NAMALWA (cell line): ENCODE data around the gene STK33.

ENCODE experiments used
- DNase-seq: peaks from one replicate; pipeline ENCODE4 v3.0.0-alpha.2; 2015; ENCODE audit warnings: low spot score

The STK33 gene

DNA sequence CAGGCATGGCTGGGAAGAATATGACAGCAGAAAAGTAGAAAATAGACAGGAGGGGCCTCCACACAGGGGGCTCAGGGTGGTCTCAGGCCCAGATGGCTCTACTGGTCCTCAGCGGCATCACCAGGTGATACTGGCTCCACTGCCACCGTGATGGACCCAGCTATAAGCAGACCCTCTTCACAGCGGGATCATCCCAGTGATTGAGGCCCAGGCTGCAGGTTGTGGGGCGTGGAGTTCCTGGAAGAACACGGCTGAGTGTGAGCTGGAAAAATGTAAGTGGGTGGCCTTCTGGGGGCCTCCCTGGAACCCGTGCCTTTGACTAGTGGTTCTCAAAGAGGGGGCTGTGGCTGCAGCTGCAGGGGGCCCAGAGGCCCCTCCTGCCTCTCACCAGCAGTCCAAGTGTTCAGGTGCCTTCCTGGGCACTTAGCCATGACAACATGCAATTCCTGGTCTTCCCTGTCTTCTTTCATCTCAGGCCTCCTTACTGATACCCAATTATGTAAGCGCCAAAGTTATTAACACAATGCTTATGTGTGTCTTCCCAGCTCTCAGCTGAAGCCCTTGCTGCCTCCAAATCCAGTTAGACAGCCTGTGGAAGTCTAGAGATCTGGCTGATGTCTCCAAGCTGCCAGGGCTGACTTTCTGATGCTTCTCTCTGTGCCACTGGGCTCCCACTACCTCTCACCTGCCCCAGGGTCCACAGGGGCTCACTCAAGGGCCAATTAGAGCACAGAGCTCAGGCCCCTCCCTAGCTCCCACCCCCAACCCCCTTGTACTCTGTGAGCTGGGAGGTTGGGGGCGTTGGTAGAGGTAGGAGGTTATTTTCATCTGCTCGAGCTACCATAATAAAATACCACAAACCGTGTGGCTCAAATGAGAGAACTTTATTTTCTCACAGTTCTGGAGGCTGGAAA lies 220.3 kb downstream of the STK33 start:
- DNase-seq: no peak

DNA sequence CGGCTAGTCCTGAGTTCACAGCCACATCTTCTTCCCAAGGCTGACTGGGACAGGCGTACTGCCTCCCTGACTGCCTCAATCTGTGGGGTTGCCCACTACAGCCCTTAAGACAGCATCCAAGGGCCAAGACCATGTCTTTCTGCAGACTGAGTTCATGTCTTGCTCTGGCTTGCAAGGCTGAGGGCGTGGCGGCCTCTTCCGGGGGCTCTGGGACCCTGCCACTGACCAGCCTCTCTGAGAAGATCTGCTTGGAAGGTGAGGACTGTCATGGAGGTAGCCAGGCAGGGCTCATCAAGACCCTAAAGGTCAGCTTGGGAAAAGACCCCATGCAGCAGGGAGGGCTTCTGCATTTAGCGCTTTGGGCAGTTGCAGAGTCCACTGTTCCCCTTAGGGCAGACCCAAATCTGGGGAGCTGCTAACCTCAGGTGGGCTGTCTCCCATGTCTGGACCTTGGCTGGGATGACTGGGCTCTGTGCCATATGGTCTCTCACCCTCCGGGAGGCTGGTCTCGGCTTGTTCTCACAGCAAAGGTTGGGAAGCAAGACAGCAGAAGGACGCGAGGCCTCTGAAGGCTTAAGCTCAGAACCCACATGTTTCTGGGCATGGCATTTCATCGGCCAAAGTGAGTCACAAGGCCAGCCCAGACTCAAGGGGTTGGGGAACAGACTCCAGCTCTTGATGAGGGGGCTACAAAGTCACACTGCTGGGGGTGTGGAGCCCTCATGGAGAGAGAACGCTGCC lies 221.2 kb downstream of the STK33 start:
- no peak for DNase-seq

DNA sequence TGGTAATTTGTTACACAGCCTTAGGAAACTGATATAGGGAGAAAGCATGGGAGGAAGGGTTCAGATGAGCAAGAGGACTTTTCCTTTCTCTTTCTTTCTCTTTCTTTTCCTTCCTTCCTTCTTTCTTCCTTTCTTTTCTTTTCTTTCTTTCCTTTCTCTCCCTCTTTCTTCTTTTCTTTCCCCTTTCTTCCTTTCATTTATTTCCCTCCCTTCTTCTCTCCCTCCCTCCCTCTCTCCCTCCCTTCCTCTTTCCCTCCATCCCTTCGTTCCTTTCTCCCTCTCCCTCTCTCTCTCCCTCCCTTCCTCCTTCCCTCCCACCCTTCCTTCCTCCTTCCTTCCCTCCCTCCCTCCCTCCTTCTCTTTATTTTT lies 222.5 kb downstream of the STK33 start:
- no peak for DNase-seq

DNA sequence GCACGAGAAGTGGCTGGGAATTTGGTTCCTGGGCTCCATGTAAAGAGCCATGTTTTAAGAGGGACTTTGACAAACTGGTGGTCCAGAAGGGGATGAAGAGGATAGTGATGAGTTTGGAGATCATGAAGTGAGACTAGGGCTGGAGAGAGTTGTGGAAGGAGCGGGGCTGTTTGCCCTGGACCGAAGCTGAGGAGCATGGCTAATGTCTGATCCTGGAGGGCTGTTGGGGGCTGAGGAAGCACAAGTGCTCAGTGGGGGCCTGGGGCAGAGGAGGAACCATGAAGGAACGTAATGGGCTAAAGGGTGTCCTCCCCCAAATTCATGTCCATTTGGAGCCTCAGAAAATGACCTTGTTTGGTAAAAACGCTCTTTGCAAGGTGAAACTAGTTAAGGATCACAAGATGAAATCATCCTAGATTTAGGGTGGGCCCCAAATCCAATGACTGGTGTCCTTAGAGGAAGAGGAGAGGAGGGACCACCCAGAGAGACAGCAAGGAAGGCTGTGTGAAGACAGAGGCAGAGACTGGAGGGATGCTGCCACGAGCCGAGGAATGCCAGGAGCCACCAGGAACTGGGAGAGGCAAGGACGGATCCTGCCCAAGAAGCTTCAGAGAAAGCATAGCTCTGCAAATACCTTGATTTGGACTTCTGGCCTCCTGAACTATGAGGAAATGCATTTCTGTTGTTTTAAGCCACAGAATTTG lies 223.1 kb downstream of the STK33 start:
- no peak for DNase-seq

DNA sequence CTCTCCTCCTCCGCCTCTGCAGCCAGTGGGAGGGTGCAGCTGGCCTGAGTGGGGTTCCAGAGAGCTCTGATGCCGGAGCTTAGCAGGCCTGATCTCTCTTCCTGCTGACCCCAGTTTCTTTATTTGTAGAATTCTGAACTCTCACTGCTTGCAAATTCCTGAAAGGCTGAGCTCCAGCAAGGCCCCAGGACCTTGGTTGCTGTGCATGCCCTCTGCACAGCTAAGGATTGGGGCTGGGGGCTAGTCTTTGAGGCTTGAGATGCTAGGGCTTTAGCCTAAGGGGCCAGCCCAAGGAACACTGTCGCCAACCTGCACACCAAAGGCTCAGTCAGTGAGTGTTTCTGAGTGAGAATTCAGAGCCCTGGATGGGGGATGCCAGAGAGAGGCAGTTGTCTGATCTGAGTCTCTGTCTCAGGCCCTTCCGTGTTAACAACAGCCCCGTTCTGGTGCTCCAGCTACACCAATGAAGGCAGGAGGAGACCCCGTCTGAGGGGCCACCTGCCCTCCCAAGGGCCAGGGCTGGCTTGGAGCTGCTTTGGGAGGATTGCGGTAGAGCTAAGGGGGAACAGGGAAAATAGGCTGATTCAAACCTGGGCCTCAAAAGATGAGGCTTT lies 224.3 kb downstream of the STK33 start:
- no peak for DNase-seq

DNA sequence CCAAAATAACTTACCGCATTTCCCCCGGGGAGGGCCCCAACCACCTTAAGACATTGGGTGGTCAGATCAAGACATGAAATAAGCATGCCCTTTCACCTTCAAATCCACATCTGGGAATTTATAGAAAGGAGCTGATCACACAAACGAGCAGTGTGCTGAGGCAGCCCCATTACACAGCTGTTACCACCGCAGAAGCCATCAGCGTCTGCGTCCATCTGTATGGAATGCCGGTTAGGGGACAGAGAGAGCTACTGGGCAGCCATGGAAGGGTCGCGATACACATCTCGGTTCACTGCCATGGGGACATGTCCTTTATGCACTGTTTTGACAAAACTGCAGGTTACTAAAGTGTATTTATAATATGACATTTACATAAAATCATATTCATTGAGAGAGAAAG lies 225.3 kb downstream of the STK33 start:
- DNase-seq: no peak

DNA sequence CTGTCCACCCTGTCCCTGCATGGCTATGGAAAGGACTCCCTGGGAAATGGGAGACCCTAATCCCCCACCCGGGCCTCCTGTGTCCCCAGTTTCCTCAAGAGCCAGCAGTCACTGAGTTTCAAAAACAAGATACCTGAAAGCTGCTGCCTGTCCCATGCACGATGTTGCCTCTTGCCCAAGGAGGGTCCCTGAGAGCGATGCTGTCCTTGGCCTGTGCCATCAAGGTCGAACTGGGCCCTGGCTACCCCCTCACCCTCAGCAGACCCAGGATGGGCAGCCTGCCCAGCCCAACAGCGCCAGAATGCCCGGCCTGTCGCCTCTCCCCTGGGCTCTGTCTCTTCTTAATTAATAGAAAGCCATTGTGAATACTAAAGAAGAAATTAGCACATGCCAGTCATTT lies 225.8 kb downstream of the STK33 start:
- DNase-seq: no peak

DNA sequence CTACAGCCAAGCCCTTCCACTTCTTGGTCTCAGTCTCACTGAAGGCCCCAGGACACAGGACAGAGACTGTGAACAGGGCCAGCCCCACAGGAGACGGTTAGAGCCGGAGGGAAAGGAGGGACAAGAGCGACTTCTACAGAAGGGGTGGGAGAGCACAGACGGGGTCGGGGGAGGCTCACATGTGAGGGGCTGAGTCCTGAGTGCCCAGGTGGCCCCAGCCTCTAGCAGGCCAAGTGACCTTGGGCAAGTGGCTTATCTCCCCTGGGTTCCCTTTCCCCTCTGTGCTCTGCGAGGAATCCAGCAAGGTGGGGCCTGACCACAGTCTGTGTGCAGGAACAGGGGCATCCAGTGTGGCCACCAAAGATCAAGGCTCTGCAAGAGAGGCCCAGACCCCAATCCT lies 227.7 kb downstream of the STK33 start:
- no peak for DNase-seq

DNA sequence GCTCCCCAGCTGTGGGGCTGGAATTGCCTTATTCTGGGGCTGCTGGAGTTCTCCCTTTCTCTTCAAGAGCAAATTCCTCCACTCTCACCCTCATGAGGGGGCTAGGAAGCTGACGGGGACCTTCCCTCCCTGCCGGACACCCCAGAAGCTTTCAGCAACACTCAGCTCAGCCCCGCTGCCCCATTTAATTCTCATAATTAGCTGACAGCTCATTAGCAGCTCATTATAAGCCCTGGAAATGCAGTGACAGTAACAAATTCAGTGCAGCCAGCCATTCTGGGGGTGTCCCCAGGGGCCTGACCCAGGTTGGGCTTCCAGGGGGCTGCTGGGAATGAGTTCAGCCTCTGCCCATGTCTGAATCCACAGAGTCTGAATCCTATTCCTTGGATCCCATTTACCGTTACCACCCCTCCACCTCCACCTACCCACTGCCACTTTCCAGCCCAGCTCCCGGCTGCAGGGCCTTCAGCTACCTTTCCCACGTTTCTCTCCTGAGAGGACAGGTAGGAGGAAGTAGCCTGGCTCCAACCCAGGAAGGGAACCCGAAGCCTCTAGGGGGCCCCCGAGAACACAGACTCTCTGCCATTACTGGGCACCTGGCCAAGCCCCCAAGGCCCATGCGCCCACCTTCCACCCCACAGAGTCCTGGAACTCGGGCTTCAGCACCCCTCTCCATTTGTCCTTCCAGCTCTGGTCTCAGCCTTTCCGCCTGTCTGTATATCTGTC lies 228.6 kb downstream of the STK33 start:
- DNase-seq: peak; percentile 12

DNA sequence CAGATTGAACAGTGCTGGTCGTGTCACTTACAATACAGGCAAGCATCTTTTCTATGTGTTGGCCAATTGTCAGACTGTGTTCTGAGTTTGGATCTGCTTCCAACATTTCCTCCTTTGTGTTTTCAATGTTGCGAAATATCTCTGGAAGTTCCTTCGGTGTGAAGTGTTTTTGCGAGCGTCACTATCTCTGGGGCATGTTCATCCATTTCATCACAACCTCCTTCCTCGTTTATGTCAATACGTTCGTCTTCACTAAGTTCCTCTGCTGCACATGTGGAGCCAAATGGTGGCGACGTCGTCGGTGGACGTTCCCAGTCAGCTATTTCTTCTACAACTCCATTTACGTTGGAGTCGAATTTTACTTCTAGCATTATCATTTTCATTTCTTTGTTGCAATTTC lies 230.1 kb downstream of the STK33 start:
- no peak for DNase-seq

DNA sequence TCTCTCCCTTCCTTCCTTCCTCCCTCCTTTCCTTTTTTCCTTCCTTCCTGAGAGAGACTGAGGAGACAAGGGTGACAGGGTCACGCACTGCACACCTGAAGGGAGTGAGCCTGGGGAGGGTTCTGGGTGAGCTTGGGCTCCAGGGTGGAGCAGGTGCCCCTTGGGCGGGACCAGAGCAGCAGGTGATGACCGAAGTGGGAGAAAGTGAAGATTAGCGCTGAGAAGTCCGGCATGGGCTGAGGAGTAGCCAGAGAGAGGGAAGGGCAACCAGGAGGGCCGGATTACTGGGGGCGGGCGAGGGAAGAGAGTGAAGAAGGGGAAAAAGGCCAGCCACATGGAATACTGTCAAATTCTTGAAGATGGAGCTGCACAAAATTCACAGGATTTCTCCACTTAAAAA lies 231.1 kb downstream of the STK33 start:
- DNase-seq: no peak

DNA sequence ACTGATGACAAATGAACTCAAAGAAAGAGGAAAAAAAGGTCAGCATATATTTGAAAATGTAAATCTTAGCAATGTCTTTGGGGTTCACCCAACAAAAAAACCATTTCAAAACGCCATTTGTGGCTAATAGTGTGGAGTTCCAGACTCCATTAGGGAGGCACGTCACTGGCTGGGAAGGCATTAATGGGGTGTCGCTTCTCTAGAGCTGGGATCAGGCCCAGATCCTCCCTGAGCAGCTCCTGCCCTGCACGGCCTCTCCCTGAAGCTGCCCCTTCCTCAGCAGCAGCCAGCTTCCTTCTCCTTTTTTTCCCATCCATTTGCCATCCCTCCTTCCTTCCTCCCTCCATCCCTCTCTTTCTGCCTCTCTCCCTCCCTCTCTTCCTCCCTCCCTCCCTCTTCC lies 231.5 kb downstream of the STK33 start:
- DNase-seq: no peak

DNA sequence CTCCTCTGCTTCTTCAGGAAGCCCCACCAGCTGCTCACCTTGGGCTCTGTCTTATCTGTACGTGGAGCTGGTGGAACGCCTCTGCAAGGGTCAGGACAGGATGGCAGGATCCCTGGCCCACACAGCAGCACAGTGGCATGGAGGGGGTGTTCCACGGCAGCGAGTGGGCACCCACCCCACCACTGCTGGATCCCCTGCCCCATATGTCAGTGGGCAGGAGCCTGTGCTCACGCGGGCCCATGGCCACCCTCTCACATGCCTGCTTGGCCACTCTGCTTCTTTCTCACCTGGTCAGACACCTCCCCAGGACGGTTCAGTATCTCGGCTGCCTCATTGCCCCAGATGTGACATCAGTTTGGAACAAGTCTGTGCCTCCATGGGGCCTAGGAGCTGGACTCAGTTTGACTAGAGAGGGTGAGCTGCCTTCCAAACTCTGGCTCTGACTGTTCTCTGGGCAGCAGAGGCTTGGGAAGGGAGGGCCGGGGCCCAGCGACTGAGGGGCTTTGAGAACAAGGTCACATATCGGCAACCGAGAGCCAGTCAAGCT lies 232.3 kb downstream of the STK33 start:
- DNase-seq: no peak

DNA sequence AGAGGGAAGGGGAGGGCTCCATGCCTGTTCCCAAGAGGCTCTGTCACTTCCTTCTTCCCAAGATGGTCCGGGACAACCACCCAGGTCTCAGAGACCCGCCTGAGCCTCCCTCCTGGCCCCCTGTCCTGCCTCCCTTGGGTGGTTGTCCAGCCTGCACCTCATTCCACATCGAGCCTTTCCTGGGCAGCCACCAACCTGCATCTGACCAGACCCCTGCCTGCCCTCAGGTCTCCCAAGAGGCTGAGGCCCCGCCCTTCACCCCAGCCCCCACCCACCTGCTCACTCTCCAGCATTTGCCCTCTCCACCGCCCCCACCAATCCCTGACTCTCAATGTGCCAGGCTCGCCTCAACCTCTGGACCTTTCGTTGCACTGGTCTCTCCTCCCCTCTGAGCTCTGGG lies 232.8 kb downstream of the STK33 start:
- no peak for DNase-seq

DNA sequence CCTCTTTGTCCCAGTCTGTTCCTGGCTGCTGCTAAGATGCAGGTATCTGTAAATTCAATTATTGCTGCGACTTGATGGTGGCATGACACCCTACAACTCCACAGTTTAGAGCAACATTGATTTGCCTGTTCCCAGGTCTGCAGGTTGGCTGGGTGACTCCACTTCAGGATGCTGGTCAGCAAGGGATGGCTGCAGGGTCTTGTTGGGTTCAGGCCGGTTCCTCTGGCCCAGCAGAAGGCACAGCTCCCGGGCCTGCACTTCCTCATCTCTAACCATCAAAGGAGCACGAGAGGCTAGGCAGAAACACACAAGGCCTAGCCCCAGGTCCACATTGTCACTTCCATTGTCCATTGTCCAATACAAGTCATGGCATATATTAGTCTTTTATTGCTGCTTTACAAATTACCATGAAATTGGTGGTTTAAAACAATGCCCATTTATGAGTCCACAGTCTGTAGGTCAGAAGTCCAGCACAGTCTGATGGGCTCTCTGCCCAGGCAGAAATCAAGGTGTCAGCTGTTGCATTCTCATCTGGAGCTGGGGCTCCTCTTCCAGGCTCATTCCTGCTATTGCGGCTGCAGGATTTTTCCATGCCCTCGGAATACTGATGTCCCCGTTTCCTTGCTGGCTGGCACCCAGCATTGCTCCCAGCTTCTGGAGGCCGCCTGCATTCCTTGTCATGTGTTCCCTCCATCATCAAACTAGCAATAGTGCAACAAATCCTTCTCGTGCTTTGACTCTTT lies 233.8 kb downstream of the STK33 start:
- no peak for DNase-seq

DNA sequence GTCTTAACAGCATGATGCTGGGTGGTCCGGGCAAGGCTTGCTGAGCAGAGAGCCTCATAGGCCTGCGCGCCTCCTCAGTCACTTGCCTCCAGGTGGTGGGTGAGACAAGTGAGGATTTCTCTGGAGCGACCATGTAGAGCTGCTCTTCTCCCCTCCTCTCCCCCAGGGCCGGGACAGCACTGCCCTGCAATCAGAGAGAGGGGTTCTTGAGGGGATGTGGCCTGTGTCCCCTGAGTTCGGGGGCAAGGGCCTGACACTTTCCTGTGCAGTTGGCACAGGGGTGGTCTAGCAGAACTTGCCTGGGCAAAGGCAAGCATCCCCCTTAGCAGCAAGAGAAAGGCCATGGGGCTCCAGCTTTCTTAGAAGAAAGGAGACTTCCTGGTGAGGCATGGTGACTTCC lies 234.5 kb downstream of the STK33 start:
- DNase-seq: no peak

DNA sequence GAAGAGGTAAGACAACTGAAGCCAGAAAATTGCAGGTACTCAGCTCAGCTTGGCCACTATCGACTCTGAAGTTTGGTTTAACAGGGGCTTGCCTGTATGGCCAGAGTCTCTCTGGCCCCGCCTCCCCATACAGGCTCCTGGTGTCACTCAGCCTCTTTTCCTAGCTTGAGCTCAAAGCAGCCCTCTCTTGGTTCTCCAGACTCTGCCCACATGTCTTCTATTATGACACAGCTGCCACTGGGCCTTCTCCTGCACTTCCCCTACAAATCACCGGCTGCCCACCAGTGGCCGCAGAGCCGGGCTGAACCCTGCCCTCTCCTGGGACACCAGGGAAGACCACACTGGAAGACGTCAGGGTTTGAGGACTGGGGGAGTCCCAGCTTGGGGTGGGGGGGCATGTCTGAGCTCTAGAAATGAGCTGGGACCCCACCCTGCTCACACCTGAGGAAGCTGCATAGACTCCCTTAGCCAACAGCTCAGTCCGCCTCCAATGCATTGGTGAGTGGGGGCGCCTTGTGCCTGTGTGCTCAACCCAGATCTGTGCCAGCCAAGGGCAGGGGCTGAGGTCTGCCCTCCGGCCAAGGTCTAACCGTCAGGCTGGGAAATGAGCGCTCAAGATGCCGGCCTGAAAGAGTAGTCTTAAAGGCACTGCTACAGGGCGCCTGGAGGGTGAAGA lies 236.0 kb downstream of the STK33 start:
- no peak for DNase-seq

DNA sequence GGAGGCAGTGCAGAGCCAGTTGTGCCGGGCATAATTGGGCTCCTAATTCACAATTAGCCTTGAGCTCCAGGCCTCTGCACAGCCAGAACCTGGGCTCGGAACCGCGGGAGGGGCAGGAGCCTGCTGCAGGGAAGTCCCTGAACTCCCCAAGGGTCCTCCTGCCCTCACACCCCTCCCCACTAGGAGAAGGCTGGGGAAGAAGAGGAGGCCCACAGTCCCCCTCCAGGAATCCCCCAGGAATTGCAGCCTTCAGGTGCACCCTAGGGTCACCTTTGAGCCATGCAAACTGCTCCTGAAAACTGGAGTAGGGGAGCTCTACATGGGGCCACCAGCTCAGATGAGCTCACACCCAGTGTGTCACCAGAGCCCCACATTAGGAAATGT lies 236.5 kb downstream of the STK33 start:
- no peak for DNase-seq

DNA sequence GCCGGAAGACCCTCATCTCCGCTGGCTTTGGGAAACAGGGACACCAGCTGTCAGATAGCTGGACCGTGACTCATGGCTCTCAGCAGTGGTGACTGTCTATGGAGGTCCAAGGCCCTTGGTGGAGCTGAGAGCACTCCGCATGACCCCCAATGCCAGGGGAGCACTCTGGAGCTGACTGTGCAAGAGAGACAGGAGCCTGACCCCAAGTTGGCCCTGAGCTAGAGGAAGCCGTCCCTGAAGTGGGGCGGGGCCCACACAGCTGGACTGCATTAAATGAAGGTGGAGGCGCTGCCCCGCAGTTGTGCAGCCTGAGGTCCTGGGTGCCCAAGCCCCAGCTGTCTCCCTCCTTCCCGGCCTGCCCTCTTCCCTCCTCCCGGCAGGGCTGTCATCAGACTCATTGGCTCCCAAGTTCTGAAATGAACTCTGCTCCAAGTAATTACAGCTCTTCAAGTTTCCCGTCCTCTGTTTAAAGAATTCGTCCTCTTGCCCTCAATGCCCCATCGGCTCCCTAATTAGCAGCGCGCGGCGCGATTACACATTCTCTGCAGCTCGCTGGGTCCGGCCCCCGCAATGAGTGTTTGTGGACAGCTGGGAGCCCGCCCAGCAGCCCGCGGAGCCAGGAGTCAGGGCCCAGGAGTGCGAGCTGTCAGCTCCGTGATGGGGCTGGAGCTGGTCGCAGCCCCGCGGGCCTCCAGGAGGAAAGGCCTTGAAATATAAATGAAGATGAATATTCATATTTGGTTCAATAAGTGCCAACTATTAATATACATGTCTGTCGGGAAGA lies 237.1 kb downstream of the STK33 start:
- no peak for DNase-seq
